NOMO-1 (cell line): ENCODE measurements around the gene SP2.

Source experiments
- DNase-seq, 2 experiments: peaks; one replicate each; lab custom pipeline; 2025; ENCODE audit not compliant: unreplicated experiment in 2 of 2; lab: John Stamatoyannopoulos, UW

The SP2 gene

DNA sequence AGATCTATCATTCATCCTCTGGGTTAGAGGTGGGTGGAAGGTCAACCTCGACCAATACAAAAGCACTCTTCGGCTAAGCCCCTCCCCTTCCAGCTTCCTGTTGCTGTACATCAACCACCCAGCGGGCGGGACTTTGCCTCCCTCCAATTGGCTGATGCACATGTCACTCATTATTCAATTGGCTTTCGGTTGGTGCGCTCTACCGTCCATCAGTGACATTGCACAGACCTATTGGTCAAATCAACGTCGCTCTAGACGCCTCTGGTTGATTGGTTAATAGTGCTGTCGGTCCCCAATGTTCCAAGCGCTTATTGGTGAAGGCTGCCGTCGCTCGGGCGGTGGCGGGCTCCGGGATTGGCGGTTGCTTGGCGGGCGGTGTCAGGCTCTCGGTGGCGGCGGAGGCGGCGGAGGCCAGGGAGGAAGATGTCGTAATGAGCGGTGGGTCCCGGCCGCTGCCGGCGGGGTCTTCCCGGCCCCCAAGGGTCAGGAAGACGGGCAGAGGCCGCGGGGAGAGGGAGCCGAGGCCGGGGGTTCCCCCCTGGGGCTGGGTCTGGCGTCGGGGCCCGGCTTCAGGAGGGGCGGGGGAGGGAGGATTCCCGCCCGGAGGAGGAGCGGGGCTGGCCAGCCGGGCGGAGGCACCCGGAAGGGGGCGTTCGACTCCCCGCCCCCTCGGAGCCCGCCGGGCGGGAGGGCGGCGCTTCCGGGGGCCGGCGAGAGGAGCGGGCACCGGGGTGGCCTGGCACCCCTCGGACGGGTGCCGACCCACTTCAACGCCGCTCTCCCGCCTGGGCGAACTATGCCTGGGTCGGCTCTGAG lies at the start of gene SP2:
TSS of gene SP2 (plus strand) at position 381 of the 816 bp plus-strand sequence. CDS start at position 432, 51 bp downstream.
- DNase-seq: peak; percentile 100

DNA sequence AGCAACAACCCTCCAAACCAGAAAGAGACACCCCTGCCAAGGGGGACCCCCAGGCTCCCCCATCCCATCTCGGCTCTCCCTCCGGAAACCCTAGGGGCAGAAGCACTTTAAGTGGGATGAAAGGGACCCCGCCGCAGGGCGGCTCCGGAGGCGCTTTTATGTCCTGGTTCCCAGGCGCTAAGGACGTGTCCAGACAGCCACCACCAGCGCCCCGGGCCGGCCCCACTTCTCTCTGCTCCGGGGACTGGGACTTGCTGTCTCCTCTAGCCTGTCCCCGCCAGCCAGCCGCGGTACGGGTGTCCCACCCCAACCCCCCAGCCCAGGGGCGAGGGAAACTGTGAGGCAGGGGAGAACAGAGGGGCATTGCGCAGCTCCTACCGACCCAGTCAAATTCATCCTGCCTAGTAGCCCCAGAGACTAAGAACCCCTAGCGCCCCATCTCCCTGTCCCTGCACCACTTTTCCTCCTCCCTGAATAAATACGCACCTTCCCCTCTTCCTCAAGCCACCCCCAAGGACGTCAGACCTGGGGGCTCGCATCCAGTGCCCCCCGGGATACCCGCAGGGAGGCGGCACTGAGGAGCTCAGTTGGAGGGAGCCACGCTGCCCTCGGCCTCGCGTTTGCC lies 49.2 kb upstream of the SP2 start:
- DNase-seq: no peak

DNA sequence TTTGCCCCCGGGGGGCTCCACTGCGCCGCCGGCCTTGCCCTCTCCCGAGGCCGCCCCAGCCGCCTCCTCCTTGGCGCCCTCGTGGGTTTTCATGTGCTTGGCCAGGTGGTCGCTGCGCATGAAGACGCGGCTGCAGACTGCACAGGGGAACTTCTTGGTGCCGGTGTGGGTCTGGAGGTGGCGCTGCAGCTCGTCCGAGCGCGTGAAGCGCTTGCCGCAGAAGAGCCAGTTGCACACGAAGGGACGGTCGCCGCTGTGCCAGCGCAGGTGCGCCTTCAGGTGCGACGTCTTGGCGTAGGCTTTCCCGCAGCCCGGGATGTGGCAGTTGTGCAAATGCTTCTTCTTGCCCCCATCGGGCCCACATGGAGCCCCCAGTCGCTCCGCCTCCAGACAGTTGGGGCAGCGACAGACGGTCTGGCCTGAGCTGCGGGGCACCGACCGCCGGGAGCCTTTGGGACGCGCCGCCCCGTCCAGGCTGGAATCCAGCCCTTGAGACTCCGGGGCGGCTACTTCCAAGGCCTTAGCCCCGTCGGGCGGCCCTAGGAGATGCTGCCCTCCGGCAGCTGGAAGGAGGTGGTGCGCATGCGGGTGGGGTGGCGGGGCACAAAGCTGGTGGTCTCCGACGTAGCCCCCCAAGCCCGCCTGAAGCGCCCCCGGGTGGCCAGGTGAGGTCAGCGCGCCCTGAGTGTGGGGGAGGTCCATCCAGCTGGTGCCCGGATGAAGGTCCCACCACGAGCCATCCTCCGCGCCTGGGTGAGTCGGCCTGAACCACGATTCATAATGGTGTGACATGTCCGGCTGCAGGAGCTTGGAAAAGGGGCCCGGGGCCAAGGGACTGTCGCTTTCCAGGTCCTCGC lies 48.5 kb upstream of the SP2 start:
- peak; percentile 15 to 48 for DNase-seq

DNA sequence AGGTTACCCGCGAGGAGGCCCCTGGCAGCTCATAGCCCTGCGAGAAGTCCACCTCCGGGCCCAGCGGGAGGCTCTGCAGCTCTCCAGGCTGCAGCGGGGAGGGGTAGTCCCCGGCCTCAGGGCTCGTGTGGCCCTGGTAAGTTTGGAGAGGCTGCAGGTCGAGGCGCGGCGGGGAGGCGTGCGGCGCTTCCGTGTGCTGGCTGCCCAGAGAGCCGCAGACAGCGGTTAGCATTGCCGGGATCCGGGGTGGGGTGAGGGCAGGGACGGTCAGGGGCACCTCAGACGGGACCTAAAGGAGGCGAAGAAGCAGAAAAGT lies 47.9 kb upstream of the SP2 start:
- DNase-seq: no peak

DNA sequence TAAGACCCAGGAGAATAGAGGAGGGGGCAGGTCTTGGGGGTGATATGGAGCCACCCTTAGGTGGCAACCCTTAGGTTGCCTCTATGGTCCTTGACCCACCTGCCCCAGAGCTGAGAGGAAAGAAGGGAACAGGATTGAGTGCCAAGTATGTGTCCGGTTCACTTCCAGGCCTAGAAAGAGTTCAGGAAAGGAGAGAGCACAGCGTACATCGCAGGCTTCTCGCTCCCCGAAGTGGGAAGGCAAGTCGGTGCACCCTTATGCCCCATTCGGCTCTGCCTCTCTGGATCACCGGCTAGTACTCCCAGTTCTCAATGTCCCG lies 45.7 kb upstream of the SP2 start:
- no peak for DNase-seq

DNA sequence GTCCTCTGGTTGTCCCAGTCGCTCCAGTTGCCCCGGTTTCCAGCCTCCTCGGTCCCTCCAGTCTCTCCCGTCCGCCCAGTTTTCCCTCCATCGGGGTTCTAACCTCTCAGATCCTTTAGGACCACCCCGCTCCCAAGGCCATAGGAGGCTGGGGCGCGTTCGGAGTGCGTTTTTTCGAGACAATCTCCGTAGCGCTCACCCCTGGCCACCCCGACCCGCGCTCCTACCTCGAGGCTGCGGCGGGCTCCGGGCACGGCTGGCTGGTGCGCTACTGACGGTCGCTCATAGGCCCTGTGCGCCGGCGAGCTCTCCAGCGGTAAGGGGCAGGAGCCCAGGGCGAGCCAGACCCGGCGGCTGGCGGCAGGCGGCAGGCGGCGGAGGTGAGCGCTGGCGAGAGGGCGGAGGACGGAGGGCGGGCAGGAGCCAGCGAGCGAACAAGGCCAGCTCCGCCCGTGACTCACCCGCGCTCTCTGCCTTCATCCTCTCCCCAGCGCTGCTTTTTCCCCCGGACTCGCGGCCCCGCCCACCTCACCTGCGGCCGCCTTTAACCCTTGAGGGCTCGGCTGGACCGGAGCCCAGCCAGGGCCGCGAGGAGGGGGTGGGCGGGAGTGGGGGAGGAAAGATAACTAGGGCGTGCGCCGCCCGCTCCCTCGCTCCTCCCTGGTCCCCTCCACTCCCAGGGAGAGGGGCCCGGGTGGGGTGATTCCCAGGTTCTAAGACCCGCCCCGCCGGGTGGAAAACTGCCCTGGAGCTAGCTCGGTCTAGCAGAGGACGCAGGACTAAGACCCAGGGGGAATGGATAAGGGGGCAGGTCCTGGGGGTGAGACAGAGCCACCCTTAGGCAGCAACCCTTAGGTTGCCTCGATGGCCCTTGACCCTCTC lies 45.1 kb upstream of the SP2 start, which contains the start of gene SP6:
TSS of gene SP6 (minus strand) at position 472 of the 882 bp plus-strand sequence. CDS start 2,734 bp downstream, outside the sequence.
- DNase-seq: peak; percentile 29 to 30

DNA sequence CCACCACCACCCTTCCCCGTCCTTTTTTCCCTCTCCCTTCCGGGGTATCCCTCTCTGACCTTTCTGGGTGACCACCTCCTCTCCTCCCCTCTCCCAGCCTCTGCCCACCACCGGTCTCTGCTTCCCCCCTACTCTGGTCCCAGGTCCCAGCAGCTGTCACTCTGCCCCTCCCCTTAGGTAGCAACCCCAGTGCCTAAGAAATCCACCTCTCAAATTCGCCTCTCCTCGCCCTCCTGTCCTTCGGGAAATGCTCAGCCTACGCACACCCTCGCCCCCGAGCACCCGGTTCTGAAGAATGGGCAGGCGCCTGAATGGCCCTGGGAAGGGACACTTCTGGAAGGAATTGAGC lies 44.3 kb upstream of the SP2 start:
- DNase-seq: no peak

DNA sequence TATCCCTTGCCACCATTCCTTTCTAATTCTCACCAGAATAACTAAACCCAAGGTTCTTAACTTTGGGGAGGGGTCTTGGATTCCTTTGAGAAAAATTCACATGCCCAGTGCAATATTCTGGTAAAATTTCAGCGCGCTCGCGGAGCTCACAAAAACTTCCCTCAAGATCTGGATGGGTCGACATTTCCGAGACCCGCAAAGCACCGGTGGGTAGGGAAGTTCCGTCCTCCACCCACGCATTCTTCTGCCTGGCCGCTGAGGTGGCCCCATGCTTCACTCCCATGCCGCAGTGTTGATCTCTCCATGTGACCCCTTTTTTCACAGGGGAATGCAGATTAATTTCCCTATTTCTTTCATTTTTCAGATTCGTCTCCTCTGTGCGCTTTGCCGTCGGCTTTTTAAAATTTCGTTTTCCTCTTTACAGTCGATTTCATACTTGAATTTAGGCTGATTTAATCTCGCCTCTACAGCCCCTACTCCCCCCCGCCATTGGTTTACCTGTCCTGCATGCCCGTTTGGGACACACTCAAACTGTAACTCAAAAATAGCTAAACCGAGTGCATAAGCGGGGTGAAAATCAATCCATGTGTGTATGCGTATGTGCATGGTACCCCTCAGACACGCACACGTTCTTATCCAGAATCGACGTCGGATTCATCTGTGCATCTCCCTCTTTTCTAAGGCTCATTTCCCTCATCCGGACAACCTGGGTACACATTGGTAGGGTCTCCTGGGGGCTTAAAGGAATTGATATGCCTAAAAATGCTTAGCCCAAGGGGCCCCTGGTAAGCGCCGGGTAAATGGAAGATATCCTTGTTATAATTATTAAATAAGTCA lies 43.7 kb upstream of the SP2 start:
- no peak for DNase-seq

DNA sequence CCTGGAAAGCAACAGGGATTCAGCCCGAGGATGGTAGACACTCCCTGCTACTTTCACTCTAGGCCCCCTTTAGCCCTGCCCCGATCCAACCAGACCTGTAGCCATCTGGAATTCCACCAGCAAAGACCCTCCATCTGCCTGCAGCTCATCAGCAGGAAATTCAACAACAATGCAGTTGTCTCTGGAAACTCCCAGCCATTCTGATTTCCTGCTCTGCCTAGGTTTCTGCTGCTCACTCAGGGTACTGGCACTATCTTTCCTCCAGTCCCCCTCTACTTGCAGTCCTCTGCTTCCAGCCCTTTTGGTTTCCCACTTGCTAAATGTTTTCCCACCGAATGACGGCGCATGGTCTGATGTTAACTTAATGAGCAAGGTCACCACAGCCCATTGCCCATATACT lies 42.4 kb upstream of the SP2 start:
- no peak for DNase-seq

DNA sequence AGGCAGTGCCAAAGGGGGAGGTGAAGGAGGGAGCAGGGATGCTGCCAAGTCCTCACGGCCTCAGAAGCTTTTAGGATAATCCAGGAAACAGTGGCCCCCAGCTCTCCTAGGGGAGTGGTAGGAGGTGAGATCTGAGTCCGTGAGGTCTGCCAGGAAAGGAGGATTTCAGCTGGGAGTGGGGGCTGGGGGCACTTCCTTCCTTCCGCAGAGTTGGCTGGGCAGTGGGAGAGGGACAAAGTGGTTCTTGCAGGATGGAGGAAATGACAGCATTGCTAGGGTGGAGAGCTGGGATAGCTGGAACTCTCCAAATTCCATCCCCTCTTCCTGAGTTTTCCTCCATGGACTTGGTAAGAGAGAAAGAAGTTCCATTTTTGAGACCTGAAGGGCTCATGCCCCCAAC lies 40.3 kb upstream of the SP2 start:
- no peak for DNase-seq

DNA sequence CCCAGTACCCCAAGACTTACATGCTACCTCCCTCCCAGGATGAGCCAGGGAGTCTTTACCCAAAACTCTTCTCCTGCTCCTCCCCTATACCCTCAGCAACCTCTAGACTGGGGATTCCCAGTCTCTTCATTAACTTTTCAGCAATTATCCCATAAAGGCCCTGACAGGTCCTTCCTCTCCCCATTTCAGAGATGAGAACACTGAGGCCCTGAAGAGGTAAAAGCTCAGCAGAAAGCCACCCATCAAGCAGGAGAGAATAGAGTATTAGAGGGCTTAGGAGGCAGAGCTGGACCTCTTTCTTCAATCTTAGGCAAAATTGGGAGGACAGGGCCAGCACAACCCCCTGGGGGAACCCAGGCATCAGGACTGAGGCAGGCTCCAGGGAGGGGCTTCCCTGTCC lies 39.2 kb upstream of the SP2 start:
- no peak for DNase-seq

DNA sequence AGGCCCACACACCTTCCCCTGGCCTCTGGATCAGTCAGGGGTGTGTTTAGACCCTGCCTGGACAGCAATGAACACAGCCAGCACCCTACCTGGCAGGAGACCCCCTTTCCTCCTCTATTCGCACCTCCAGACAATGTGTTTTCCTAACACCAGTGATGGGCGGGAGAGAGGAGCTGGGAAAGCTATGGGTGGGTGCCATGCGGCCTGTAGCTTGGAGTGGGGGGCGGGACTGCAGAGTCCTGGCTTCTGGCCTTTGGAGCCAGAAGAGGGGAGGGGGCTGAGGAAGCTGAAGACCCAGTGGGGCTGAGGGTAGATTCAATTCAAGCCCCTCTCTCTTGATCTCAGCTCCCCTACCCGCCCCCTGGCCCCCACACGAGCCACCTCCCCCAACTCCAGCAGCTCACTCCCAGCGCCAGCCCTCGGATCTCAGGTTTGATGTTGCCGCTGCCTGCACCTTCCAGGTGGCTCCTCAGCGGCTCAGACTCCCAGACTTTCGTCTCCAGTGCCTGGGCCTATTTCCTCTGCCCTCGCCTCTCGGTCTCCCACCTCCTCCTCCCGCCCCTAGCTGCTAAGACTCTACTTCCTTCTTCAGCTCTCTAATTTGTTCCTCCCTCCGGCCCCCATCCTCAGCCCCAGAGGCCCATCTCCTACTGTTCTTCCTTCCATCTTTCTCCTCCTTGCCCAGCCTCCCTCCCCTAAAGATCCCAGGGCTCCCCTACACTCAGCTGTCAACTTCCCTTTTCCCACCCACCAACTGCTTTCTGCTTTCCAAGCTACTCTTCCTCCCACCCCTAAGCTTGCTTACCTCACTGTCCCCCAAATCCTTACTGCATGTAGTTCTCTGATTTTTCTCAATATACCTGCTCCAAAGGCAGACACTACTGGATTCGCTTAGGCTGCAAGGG lies 38.2 kb upstream of the SP2 start:
- peak in 1 of 2 experiments; percentile 23 for DNase-seq

DNA sequence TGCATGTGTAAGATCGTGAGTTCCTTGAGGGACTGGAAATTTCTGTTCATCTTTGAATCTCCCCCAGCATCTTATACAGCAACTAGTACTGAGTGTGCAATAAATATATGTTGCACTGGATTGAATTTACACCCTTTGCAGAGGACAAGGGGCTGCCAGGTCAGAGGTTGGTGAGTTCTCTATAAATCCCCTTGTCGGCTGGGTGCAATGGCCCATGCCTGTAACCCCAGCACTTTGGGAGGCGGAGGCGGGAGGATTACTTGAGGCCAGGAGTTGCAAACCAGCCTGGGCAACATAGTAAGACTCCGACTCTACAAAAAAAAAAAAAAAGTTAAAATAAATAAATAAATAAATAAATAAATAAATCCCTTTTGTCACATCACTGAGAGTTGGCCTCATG lies 35.6 kb upstream of the SP2 start:
- DNase-seq: no peak

DNA sequence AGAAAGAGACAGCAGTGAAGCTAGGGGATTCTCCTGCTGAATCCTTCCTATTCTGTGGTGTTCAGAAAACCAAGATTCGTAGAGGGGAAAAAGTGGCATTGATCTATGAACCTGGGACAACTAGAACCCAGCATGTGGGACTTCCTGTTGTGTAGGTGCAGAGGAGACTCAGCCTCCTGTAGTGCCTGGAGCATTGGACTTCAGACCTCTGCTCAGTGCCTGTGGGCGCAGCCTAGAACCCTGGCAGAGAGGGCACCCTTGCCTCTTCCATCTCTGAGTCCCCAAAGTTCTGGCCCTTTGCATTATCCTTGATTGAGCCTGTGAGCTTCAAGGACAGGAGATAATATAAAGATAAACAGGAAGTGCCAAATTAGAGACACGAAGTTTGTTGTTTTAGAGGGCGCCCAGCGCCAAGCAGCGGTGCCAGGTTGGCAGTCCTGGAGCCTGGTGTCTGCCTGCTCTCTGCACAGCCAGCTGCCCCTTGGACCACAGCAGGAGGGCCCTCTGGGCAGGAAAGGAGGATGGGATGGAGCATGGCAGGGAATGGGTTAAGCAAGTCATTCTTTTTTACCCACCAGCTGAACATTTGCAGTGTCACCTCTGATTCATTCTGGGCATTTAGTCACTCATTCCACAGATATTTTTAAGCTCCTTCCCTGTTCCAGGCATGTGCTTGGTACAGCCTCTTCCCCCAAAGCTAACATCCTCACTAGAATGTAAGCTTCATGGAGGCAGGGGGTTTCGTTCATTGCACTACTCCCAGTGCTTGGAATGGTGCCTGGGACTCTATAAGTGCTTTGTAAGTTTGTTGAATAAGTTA lies 33.2 kb upstream of the SP2 start:
- peak in 1 of 2 experiments; percentile 31 for DNase-seq

DNA sequence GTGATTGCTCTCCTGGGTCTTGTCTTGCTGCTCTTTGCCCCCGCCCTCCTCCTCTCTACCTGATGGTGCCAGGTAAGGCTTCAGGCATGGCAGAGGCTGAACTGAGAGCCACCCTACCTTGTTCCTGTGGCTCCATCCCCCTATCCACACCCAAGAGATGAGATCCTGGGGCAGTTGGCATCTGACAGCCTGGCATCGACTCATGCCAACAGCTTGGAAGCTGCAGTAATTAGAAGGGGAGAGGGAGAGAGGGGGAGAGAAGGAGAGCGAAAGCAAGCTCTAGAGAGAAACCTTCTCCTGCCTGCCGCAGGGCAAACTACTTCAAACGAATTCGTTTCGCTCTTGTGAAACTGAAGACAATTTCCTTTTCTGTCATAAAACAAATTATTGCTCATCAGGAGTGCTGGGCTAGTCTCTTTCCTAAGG lies 31.2 kb upstream of the SP2 start:
- DNase-seq: peak; percentile 71 to 80

DNA sequence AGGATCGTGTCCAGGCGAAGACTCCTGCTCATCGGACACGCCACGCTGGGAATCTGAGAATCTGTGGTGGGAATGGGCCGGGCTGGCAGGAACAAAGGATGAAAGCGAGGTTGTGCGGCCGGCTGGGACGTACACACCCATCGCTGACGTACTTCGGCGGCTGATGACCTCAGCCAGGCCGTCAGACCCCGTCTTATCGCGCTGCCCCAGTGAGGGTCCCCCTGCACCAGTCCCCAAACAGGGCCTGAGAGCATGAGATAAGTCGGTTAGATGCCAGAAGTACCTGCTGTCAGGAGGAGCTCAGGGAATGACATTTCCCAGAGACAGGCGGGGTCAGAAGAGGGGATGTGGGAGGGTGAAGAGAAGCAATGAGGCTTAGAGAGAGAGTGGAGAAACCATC lies 29.1 kb upstream of the SP2 start:
- no peak for DNase-seq

DNA sequence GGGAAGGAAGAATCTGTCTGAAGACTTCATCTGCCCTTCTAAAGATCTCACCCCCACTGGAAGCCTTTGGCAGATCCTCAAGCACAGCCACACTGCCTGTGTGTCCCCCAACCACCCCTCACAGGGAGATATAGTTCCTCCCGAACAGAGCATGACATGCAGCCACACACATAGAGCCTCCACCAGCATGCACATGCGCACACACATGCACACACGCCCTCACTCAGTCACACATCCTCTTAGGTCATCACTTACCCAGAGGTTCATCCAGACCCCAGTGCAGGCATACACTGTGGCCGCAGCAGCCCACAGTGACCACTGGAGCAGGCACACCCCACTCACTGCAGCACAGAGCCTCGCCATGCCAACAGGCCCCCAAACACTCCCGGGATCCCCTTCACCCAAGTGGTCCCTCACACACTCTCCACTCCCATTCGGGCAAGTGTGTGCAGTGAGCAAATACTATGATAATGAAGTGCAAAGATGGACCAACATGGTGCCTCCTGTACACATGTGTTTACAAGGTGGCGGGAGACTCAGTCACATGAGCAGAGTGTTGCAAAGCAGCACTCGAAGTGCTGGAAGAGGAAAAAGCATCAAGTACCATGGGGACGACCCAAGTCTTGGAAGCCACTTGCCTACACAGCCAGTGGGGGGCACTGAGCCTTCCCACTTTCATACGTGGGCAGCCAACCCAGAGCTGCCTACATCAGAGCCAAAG lies 28.1 kb upstream of the SP2 start:
- DNase-seq: no peak
